SK-N-SH (cell line): ENCODE results near the gene ACSM2A.

ENCODE experiments used
- CHD2 ChIP-seq: fragments of 150-350 bp; IDR thresholded peaks from 2 replicates; pipeline ENCODE4 v1.6.1; 2018; ENCODE audit warnings: low read length; ENCODE audit not compliant: partially characterized antibody
- CTCF ChIP-seq: fragments of 200-600 bp; sonication (generic); IDR thresholded peaks from 2 replicates; pipeline ENCODE4 v1.6.1; 2017; ENCODE audit warnings: antibody characterized with exemption, mild to moderate bottlenecking, moderate library complexity
- GABPA ChIP-seq: IDR thresholded peaks from 2 replicates; pipeline ENCODE4 v1.4.0; 2012; ENCODE audit warnings: low read depth, mild to moderate bottlenecking
- IRF3 ChIP-seq: fragments of 150-350 bp; IDR thresholded peaks from 2 replicates; pipeline ENCODE4 v1.6.1; 2016; ENCODE audit warnings: mild to moderate bottlenecking, low read depth, low read length
- YY1 ChIP-seq: IDR thresholded peaks from 2 replicates; pipeline ENCODE4 v1.4.0; 2012; ENCODE audit warnings: low read depth, mild to moderate bottlenecking

GRCh38 chr16:20519231-20519630 lies 67.9 kb downstream of the ACSM2A start:
- TF ChIP-seq CTCF (no peak), CHD2 (no peak), YY1 (no peak), GABPA (no peak), IRF3 (no peak)
